H9 (cell line): ENCODE measurements around the gene FAXC. TPM values are rescaled to one million over a fixed set of nuclear protein-coding genes. Genes with fewer than 3 reads are reported as not detected.

ENCODE experiments used
- DNase-seq: peaks from one replicate; pipeline ENCODE4 v3.0.0-alpha.2; 2017
- H2AFZ ChIP-seq: one replicate; pipeline ENCODE4 v1.6.1; 2013; ENCODE audit warnings: mild to moderate bottlenecking, low read length, control low read depth, moderate library complexity
- H2AK5ac ChIP-seq: 2 replicates; pipeline ENCODE4 v1.6.1; 2013; ENCODE audit warnings: low read length, control low read depth, mixed read lengths; ENCODE audit not compliant: insufficient read length
- H2BK120ac ChIP-seq: one replicate; pipeline ENCODE4 v1.6.1; 2013; ENCODE audit warnings: low read depth, mild to moderate bottlenecking, low read length, control low read depth, inconsistent platforms; ENCODE audit not compliant: poor library complexity, severe bottlenecking
- H2BK12ac ChIP-seq: 2 replicates; pipeline ENCODE4 v1.6.1; 2013; ENCODE audit warnings: low read length, control low read depth, mixed read lengths, low read depth; ENCODE audit not compliant: insufficient read length
- H2BK15ac ChIP-seq: 2 replicates; pipeline ENCODE4 v1.6.1; 2013; ENCODE audit warnings: low read depth, low read length, control low read depth
- H2BK20ac ChIP-seq: one replicate; pipeline ENCODE4 v1.6.1; 2013; ENCODE audit warnings: low read depth, mild to moderate bottlenecking, low read length, control low read depth, inconsistent platforms; ENCODE audit not compliant: poor library complexity, severe bottlenecking
- H2BK5ac ChIP-seq: 2 replicates; pipeline ENCODE4 v1.6.1; 2013; ENCODE audit warnings: low read length, control low read depth, mixed read lengths; ENCODE audit not compliant: insufficient read length
- H3K14ac ChIP-seq: 2 replicates; pipeline ENCODE4 v1.6.1; 2013; ENCODE audit warnings: low read length, control low read depth; ENCODE audit not compliant: insufficient read depth
- H3K18ac ChIP-seq: 2 replicates; pipeline ENCODE4 v1.6.1; 2013; ENCODE audit warnings: low read depth, mild to moderate bottlenecking, mixed read lengths, low read length, control low read depth; ENCODE audit not compliant: insufficient read length
- H3K23ac ChIP-seq: 2 replicates; pipeline ENCODE4 v1.6.1; 2013; ENCODE audit warnings: low read length, control low read depth, mixed read lengths, low read depth; ENCODE audit not compliant: insufficient read length
- H3K23me2 ChIP-seq: 2 replicates; pipeline ENCODE4 v1.6.1; 2013; ENCODE audit warnings: low read depth, mild to moderate bottlenecking, mixed read lengths, low read length, control low read depth; ENCODE audit not compliant: insufficient read length, poor library complexity, severe bottlenecking
- H3K27ac ChIP-seq: 2 replicates; pipeline ENCODE4 v1.5.1; 2013; ENCODE audit warnings: low read length, control low read depth, mixed read lengths, low read depth; ENCODE audit not compliant: insufficient read length
- H3K27me3 ChIP-seq: 2 replicates; pipeline ENCODE4 v1.6.1; 2013; ENCODE audit warnings: low read length, control low read depth, inconsistent platforms; ENCODE audit not compliant: insufficient read depth
- H3K4ac ChIP-seq: 2 replicates; pipeline ENCODE4 v1.6.1; 2013; ENCODE audit warnings: low read depth, mild to moderate bottlenecking, control low read depth, inconsistent platforms, low read length, moderate library complexity
- H3K4me1 ChIP-seq: 2 replicates; pipeline ENCODE4 v1.6.1; 2013; ENCODE audit warnings: low read length, control low read depth, inconsistent platforms; ENCODE audit not compliant: insufficient read depth
- H3K4me2 ChIP-seq: 2 replicates; pipeline ENCODE4 v1.6.1; 2013; ENCODE audit warnings: low read length, control low read depth, mixed read lengths; ENCODE audit not compliant: insufficient read length, insufficient read depth
- H3K56ac ChIP-seq: 2 replicates; pipeline ENCODE4 v1.6.1; 2013; ENCODE audit warnings: low read depth, mild to moderate bottlenecking, mixed read lengths, low read length, control low read depth; ENCODE audit not compliant: insufficient read length
- H3K79me1 ChIP-seq: 2 replicates; pipeline ENCODE4 v1.6.1; 2013; ENCODE audit warnings: low read depth, mild to moderate bottlenecking, moderate library complexity, low read length, control low read depth, inconsistent platforms; ENCODE audit not compliant: insufficient read depth, poor library complexity, severe bottlenecking
- H3K79me2 ChIP-seq: 2 replicates; pipeline ENCODE4 v1.6.1; 2013; ENCODE audit warnings: low read length, control low read depth, inconsistent platforms; ENCODE audit not compliant: insufficient read depth
- H3K9ac ChIP-seq: 2 replicates; pipeline ENCODE4 v1.6.1; 2013; ENCODE audit warnings: low read length, control low read depth, mixed read lengths; ENCODE audit not compliant: insufficient read length; ENCODE audit errors: extremely low read depth
- H3K9me3 ChIP-seq: one replicate; pipeline ENCODE4 v1.6.1; 2013; ENCODE audit warnings: low read depth, low read length, inconsistent platforms; ENCODE audit not compliant: control insufficient read depth
- H3T11ph ChIP-seq: one replicate; pipeline ENCODE4 v1.6.1; 2013; ENCODE audit warnings: mild to moderate bottlenecking, low read length, control low read depth, inconsistent platforms
- H4K20me1 ChIP-seq: one replicate; pipeline ENCODE4 v1.6.1; 2013; ENCODE audit not compliant: control insufficient read depth, insufficient read length, insufficient read depth
- H4K5ac ChIP-seq: 2 replicates; pipeline ENCODE4 v1.6.1; 2013; ENCODE audit warnings: low read depth, mild to moderate bottlenecking, mixed read lengths, low read length, control low read depth; ENCODE audit not compliant: insufficient read length
- H4K8ac ChIP-seq: replicated peaks from 2 replicates; pipeline ENCODE4 v1.6.1; 2013; ENCODE audit warnings: low read length, control low read depth, mixed read lengths, low read depth; ENCODE audit not compliant: insufficient read length
- H4K91ac ChIP-seq: 2 replicates; pipeline ENCODE4 v1.6.1; 2013; ENCODE audit warnings: low read depth, mild to moderate bottlenecking, moderate library complexity, mixed read lengths, low read length, control low read depth; ENCODE audit not compliant: insufficient read length
- H3K27ac Mint-ChIP-seq, 3 experiments: 2 replicates in 2 of 3; 3 replicates in 1 of 3; pipeline ENCODE4 v1.8.0; 2020 to 2021; ENCODE audit warnings: mixed read lengths in 3 of 3, mild to moderate bottlenecking in 1 of 3, moderate library complexity in 1 of 3
- H3K27me3 Mint-ChIP-seq: 2 replicates; pipeline ENCODE4 v1.8.0; 2021; ENCODE audit warnings: low read depth, mild to moderate bottlenecking, moderate library complexity, mixed read lengths
- H3K36me3 Mint-ChIP-seq, 3 experiments: 2 replicates in 2 of 3; 3 replicates in 1 of 3; pipeline ENCODE4 v1.8.0; 2020 to 2021; ENCODE audit warnings: low read depth in 3 of 3, mixed read lengths in 3 of 3; ENCODE audit not compliant: insufficient read depth in 1 of 3
- H3K4me1 Mint-ChIP-seq, 2 experiments: 2 replicates each; pipeline ENCODE4 v1.8.0; 2020; ENCODE audit warnings: mixed read lengths in 2 of 2
- H3K4me3 Mint-ChIP-seq, 2 experiments: 2 replicates in 1 of 2; 3 replicates in 1 of 2; pipeline ENCODE4 v1.8.0; 2020 to 2021; ENCODE audit warnings: mild to moderate bottlenecking in 2 of 2, mixed read lengths in 2 of 2, moderate library complexity in 1 of 2
- H3K9me3 Mint-ChIP-seq, 2 experiments: 2 replicates in 1 of 2; 3 replicates in 1 of 2; pipeline ENCODE4 v1.8.0; 2020; ENCODE audit warnings: mild to moderate bottlenecking in 2 of 2, mixed read lengths in 2 of 2, moderate library complexity in 1 of 2
- CTCF ChIP-seq: fragments of 200-600 bp; sonication (generic); conservative IDR thresholded peaks from 3 replicates; pipeline ENCODE4 v1.8.0; 2021; ENCODE audit warnings: antibody characterized with exemption, mild to moderate bottlenecking
- WGBS: extraction: QIAGEN DNeasy Blood & Tissue Kit; methylation state at CpG from one replicate; pipeline ENCODE4 v1.1.7; 2013; ENCODE audit warnings: missing lambda C conversion rate, low lambda C conversion rate, mixed read lengths; ENCODE audit not compliant: insufficient read length; ENCODE audit errors: extremely low coverage; 5-methylcytosine and 5-hydroxymethylcytosine counted together
- total RNA-seq: library from RNA; stranded (reverse); gene quantifications from 2 replicates; pipeline ENCODE4 v1.2.1, GENCODE V29; 2021

FAXC gene
- total RNA-seq, 1 experiment from 2014 or later: 17.2 TPM

- DNase-seq: no peak
- H3K9me3 ChIP-seq: no peaks in the 10 kb centered on the region
- H3K4me1 ChIP-seq: no peaks in the 10 kb centered on the region
- H2BK12ac ChIP-seq: no peak overlapping the region
- H3K4me2 ChIP-seq: no peak overlapping the region
- no peak overlapping the region for H3K4ac ChIP-seq
- H4K20me1 ChIP-seq: no peaks in the 10 kb centered on the region
- Mint-ChIP-seq H3K27ac (no peak overlapping the region; a peak in 1 of 7 replicates), H3K36me3 (peaks cover 0 to 9% (median 0%) of the 10 kb centered on the region in 3 experiments; a peak in 2 of 7 replicates), H3K27me3 (no peaks in the 10 kb centered on the region; the same call in 1 of the 2 replicates), H3K4me3 (no peak overlapping the region), H3K4me1 (peaks cover 0 to 9% of the 10 kb centered on the region in 2 experiments; a peak in 2 of 4 replicates), H3K9me3 (no peaks in the 10 kb centered on the region)
- no peak overlapping the region for H2AFZ ChIP-seq
- H3K56ac ChIP-seq: no peak overlapping the region
- H2AK5ac ChIP-seq: no peak overlapping the region
- H3K23ac ChIP-seq: no peak overlapping the region
- no peak overlapping the region for H4K91ac ChIP-seq
- H3K18ac ChIP-seq: no peak overlapping the region
- H3T11ph ChIP-seq: no peak overlapping the region
- no peak overlapping the region for H3K14ac ChIP-seq
- H3K79me1 ChIP-seq: no peaks in the 10 kb centered on the region
- TF ChIP-seq CTCF: no peak
- H4K5ac ChIP-seq: no peak overlapping the region
- no peak overlapping the region for H2BK120ac ChIP-seq
- no peaks in the 10 kb centered on the region for H3K23me2 ChIP-seq
- H3K27me3 ChIP-seq: no peaks in the 10 kb centered on the region
- no CpG with 5 or more reads among the region's 1 CpG for WGBS
- H4K8ac ChIP-seq: no peak overlapping the region
- no peak overlapping the region for H2BK5ac ChIP-seq
- H3K9ac ChIP-seq: no peak overlapping the region
- H3K79me2 ChIP-seq: no peaks in the 10 kb centered on the region
- no peak overlapping the region for H2BK15ac ChIP-seq
- no peak overlapping the region for H2BK20ac ChIP-seq
- H3K27ac ChIP-seq: no peak overlapping the region
These were observed 52.5 kb downstream of the FAXC start for GRCh38 chr6:99297006-99297405.
